Activated CD4-positive, CD25-positive, alpha-beta regulatory T cell treated with anti-CD3 and anti-CD28 coated beads, Interleukin-2, amount 50 U/mL, for 72 hours (primary cell): ENCODE measurements around the gene KIAA1586.
"Not testable (repeated sequence)": the region's sequence is repeated elsewhere in the genome, so short reads cannot be mapped to it uniquely, and the experiment has no call there.

Experiments
- DNase-seq: peaks from one replicate; pipeline ENCODE4 v3.0.0; 2021

The KIAA1586 gene

GRCh38 chr6:57046332-57047256 lies at the start of gene KIAA1586:
Gene KIAA1586, plus strand, starts transcription at chr6:57046693. Its CDS starts 63 bp downstream, at chr6:57046756.
- peak; percentile 78 for DNase-seq

GRCh38 chr6:56999049-56999448 lies 47.4 kb upstream of the KIAA1586 start:
- no peak for DNase-seq

GRCh38 chr6:56999748-57000147 lies 46.7 kb upstream of the KIAA1586 start:
- not testable (repeated sequence) for DNase-seq

GRCh38 chr6:57002197-57002596 lies 44.3 kb upstream of the KIAA1586 start:
- no peak for DNase-seq

- no peak for DNase-seq
Measured at GRCh38 chr6:57004292-57004691, 42.2 kb upstream of the KIAA1586 start.

GRCh38 chr6:57006101-57006500 lies 40.4 kb upstream of the KIAA1586 start:
- DNase-seq = no peak

- DNase-seq = not testable (repeated sequence)
Measured at GRCh38 chr6:57008069-57008468, 38.4 kb upstream of the KIAA1586 start.

GRCh38 chr6:57013521-57013926 lies 33.0 kb upstream of the KIAA1586 start:
- no peak for DNase-seq

- no peak for DNase-seq
Measured at GRCh38 chr6:57017069-57017468, 29.4 kb upstream of the KIAA1586 start.

- DNase-seq = no peak
Measured at GRCh38 chr6:57017841-57018240, 28.7 kb upstream of the KIAA1586 start.

- DNase-seq = no peak
Measured at GRCh38 chr6:57019434-57019833, 27.1 kb upstream of the KIAA1586 start.

- no peak for DNase-seq
Measured at GRCh38 chr6:57021086-57021720, 25.3 kb upstream of the KIAA1586 start.

GRCh38 chr6:57024321-57024720 lies 22.2 kb upstream of the KIAA1586 start:
- DNase-seq = no peak

GRCh38 chr6:57024775-57025174 lies 21.7 kb upstream of the KIAA1586 start:
- no peak for DNase-seq

GRCh38 chr6:57026001-57026400 lies 20.5 kb upstream of the KIAA1586 start:
- no peak for DNase-seq

- DNase-seq = no peak
Measured at GRCh38 chr6:57027301-57027700, 19.2 kb upstream of the KIAA1586 start.

GRCh38 chr6:57029213-57029612 lies 17.3 kb upstream of the KIAA1586 start:
- no peak for DNase-seq

- DNase-seq = no peak
Measured at GRCh38 chr6:57033228-57033627, 13.3 kb upstream of the KIAA1586 start.

GRCh38 chr6:57035549-57035948 lies 10.9 kb upstream of the KIAA1586 start:
- DNase-seq = no peak

GRCh38 chr6:57038906-57039305 lies 7.6 kb upstream of the KIAA1586 start:
- no peak for DNase-seq

GRCh38 chr6:57040011-57040410 lies 6.5 kb upstream of the KIAA1586 start:
- DNase-seq = no peak

GRCh38 chr6:57044061-57044460 lies 2.4 kb upstream of the KIAA1586 start:
- not testable (repeated sequence) for DNase-seq

- no peak for DNase-seq
Measured at GRCh38 chr6:57044568-57044967, 1.9 kb upstream of the KIAA1586 start.

GRCh38 chr6:57047257-57047585 lies 728 bp downstream of the KIAA1586 start:
- DNase-seq = not testable (repeated sequence)
